GM21381 (cell line): Measurements from ENCODE around the gene SDR42E1.
"Not testable (repeated sequence)": the region's sequence is repeated elsewhere in the genome, so short reads cannot be mapped to it uniquely, and the experiment has no call there.

Experiments used
- ATAC-seq: cut with Tn5 transposase; IDR thresholded peaks from one replicate; pipeline ENCODE4 v1.9.1; 2021; ENCODE audit warnings: mild to moderate bottlenecking, moderate library complexity; ENCODE audit not compliant: unreplicated experiment

SDR42E1 gene

DNA sequence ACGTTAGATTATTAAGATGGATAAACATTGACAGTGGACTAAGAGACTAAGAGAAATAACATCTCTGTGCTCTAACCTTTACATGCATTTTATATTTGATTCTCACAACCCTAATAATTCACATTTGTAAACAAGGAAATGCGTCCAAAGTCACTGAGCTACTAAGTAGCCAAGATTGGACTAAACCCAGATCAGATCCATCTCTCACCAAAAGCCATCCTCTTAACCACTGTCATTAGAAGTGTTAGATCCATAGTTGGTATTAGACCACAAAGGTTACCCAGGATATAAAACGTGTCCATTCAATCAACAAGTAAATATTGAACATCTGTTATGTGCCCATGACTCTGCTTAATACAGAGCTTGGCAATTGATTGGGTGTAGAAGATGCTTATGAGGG is 29.0 kb upstream of the SDR42E1 start:
- ATAC-seq = no peak

GRCh38 chr16:82037666-82038065 is 26.4 kb upstream of the SDR42E1 start:
- no peak for ATAC-seq

- no peak for ATAC-seq
These were observed 26.0 kb upstream of the SDR42E1 start for GRCh38 chr16:82037251-82037650.

GRCh38 chr16:82034981-82035612 is 23.8 kb upstream of the SDR42E1 start, which contains the start of gene HSD17B2:
TSS of gene HSD17B2 (plus strand) at chr16:82035253. CDS start at chr16:82035425, 172 bp downstream.
- ATAC-seq = no peak

DNA sequence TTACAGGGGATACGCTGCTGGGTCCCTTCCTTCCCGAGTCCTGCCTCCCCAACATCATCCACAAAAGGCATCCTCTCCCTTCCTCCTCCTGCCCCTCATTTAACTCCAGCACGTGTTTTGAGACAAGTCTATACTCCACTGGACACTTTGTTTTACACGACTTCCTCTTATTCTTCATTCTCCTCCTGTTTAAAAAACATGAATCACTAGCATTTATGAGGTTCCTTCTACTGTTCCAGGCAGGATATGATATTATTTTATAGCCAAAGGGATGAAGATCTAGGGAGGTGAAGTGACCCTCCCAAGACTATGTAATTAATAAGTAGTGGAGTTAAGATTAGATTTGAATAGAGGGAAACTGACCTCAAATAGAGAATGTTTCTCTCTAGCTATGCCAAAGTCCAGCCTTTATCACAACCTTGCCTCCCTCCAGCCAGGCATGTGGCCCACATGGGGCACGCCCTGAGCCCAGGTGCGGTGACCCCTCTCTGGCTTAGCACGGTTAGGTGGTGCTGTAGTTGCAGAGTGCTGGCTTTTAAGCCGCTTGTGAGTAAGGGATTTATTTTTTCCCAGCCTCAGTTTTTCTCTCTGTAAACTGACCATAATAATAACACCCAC is 22.5 kb upstream of the SDR42E1 start:
- ATAC-seq = no peak

DNA sequence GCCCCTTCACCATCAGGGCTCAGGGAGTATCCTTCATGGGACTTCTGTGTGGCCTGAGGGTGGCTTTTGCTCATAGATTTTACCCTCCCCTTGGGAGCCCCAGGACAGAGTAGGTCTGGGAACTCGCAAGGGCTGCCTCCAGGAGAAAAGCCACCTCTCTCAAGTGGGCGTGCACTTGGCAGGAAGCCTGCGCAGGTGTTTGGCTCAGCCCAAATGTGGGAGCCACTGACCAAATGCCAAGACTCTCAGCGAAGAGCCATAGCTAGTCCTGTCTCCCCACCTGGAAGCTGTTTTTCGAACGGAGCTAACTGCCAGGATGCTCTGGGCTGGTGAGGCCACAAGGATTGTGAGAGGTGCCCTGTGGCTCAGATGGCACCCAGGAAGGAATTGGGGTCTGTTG is 21.7 kb upstream of the SDR42E1 start:
- ATAC-seq = no peak

DNA sequence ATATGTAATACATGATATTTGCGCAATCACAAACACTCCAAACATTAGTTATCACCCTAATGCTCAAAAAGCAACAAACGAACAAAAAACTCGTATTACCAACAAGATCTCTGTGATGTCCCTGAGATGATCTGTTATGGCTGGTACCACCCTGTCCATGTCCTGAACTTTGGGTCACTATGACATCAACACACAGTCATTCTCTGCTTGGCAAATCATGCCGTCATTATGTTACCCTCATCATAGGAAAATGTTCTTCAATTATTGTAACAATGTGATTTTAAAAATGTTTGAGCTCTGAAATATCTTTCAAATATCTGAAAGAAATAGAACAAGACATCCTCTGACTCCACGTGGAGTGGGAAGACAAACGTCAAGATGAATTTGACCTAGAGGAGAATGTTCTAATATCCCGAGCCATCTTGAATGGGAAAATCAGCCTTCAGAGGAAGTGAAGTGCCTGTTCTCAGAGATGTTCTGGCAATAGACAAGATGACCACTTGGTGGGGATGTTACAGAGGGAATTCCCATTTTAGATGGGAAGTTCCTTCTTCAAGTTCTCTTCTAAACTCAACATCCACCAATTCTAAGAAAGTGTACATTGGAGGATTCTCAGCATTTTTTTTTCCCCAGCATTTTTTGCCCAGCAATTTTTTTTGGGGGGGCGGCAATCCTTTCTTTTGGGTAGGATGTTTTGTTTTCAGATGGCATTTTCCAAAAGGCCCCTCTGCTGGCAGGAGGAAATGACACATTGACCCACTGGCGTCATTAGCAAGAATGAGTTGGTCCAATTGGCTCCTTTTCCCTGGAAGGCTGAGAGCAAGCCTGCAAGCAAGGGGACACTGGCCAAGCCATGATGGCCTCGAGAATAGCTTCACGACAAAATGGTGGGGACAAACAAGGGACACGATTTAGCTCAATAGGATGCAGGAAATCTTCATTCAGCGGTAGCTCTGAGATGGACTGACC is 20.1 kb upstream of the SDR42E1 start:
- ATAC-seq = no peak

- no peak for ATAC-seq
These were observed 16.4 kb upstream of the SDR42E1 start for GRCh38 chr16:82027629-82028064.

DNA sequence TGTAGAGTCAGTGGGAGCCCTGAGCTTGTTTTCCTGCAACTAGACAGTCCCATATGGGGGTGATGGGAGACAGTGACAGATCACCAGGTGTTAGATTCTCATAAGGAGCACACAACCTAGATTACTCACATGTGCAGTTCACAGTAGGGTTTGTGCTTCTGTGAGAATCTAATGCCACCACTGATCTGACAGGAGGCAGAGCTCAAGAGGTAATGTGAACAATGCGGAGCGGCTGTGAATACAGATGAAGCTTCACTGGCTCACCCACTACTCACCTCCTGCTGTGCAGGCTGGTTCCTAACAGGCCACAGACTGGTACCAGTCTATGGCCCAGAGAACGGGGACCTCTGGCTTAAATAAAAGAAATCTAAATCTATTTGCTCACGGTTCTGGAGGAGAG is 13.6 kb upstream of the SDR42E1 start:
- ATAC-seq = no peak

DNA sequence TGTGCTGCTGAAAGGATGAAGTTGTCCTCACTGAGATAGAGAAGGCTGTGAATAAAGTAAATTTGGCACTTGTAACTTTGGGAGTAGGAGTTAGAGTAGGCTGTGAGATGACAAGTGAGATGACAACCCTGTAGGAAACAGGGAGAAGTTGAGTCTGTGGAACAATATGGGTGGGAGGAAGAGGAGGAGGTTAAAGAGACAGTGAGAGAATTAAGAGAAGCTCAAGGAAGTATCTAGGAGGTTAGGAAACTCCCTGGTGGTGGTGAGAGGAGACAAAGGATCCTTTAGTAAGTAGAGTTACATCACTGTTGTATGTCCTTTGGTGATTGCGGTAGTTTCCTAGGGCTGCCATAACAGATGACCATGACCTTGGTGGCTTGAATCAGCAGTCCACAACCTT is 13.0 kb upstream of the SDR42E1 start:
- no peak for ATAC-seq

- no peak for ATAC-seq
These were observed 11.9 kb upstream of the SDR42E1 start for GRCh38 chr16:82023206-82023605.

GRCh38 chr16:82020051-82020450 is 8.8 kb upstream of the SDR42E1 start:
- no peak for ATAC-seq

- no peak for ATAC-seq
These were observed 8.3 kb upstream of the SDR42E1 start for GRCh38 chr16:82019535-82019934.

GRCh38 chr16:82017911-82018568 is 6.8 kb upstream of the SDR42E1 start:
- no peak for ATAC-seq

GRCh38 chr16:82016964-82017363 is 5.7 kb upstream of the SDR42E1 start:
- ATAC-seq = no peak

DNA sequence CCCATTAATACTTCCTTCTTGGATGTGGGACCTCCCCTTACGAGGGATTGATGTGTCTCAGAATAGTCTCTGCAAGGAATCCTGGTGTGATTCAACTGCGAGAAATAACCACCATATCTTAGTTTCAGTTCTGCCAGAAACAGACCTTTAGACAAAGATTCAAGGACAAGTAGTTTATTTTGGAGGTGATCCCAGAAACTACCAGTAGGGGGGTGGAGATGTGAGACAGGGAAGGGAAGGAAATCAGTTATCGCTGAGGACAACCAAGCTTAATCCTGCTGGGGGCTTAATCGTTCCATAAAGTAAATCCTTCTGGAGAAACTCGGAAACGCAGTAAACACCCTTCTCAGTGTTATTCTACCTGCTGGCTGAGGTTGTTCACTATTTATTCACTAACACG is 5.0 kb upstream of the SDR42E1 start:
- no peak for ATAC-seq

DNA sequence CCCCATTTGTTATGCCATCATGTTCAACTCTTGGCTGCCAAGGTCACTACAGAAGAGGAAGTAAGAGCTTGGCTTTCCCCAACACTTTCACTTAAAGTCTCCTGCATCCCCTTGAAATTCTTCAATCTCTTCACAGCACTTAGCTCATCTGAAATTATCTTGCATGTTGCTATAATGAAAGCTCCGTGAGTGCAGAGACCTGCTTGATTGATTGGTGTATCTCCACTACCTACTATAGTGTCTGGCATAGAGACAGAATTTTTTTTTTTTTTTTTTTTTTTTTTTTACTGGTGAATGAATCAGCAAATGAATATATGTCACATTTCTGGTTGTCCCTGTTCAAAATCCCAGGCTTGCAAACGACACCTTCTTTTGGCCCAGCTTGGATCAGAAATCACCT is 1.9 kb upstream of the SDR42E1 start:
- ATAC-seq = no peak

- no peak for ATAC-seq
These were observed 621 bp downstream of the SDR42E1 start for GRCh38 chr16:82010649-82011048.

DNA sequence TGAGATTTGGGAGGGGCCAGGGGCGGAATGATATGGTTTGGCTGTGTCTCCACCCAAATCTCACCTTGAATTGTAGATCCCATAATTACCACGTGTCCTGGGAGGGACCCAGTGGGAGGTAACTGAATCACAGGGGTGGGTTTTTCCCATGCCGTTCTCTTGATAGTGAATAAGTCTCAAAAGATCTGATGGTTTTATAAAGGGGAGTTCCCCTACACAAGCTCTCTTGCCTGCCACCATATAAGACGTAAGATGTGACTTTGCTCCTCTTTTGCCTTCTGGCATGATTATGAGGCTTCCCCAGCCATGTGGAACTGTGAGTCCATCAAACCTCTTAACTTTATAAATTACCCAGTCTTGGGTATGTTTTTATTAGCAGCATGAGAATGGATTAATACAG is 1.5 kb downstream of the SDR42E1 start:
- not testable (repeated sequence) for ATAC-seq

GRCh38 chr16:82008957-82009592 is 2.2 kb downstream of the SDR42E1 start:
- ATAC-seq = no peak

DNA sequence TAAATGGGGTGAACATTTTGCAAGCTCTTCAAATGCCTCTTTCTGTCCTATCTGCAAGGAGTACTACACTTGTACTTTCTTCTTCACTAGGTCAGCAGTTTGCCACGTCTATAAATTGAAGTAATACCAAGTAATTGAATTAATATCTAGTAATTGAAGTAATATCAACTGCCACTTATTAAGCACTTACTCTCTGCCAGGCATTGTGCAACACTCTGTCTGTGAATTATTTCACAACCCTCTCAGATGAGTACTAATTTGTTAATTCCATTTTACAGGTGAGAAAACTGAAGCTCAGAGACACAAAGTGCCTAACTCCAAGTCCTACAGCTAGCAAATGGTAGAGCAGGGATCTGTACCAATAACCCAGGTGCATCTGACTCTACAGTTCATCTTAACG is 4.1 kb downstream of the SDR42E1 start:
- no peak for ATAC-seq
